HepG2 (cell line): ENCODE data around the gene AGXT. TPM values are rescaled to one million over a fixed set of nuclear protein-coding genes. Genes with fewer than 3 reads are reported as not detected.

ENCODE experiments used
- AGO2 ChIP-seq: fragments of 200-400 bp; formaldehyde crosslinking; optimal IDR thresholded peaks from 2 replicates; pipeline ENCODE3; 2017; ENCODE audit warnings: mild to moderate bottlenecking, low read depth, low read length, moderate library complexity
- CBX5 ChIP-seq: sonication (generic); formaldehyde crosslinking; IDR thresholded peaks from 2 replicates; pipeline ENCODE4 v1.4.0; 2020; ENCODE audit warnings: missing genetic modification reagents, borderline replicate concordance
- CERS6 ChIP-seq: sonication (generic); formaldehyde crosslinking; IDR thresholded peaks from 2 replicates; pipeline ENCODE4 v1.5.0; 2020; ENCODE audit warnings: missing genetic modification reagents
- CTCF ChIP-seq: sonication (generic); formaldehyde crosslinking; IDR thresholded peaks from 2 replicates; pipeline ENCODE4 v1.5.0; 2020; ENCODE audit warnings: mild to moderate bottlenecking, missing genetic modification reagents, moderate library complexity
- ETV6 ChIP-seq: sonication (generic); formaldehyde crosslinking; conservative IDR thresholded peaks from 2 replicates; pipeline ENCODE4 v1.4.0; 2020; ENCODE audit warnings: missing genetic modification reagents
- FOXJ3 ChIP-seq: sonication (generic); formaldehyde crosslinking; IDR thresholded peaks from 2 replicates; pipeline ENCODE4 v1.4.0; 2020; ENCODE audit warnings: missing genetic modification reagents, mild to moderate bottlenecking, borderline replicate concordance
- IRX3 ChIP-seq: sonication (generic); formaldehyde crosslinking; IDR thresholded peaks from 2 replicates; pipeline ENCODE4 v1.8.1; 2023; ENCODE audit warnings: mild to moderate bottlenecking, low read depth, missing genetic modification reagents, borderline replicate concordance
- KAT7 ChIP-seq: IDR thresholded peaks from 2 replicates; pipeline ENCODE4 v1.6.1; 2018; ENCODE audit warnings: borderline replicate concordance, missing compliant biosample characterization
- MBD4 ChIP-seq: IDR thresholded peaks from 2 replicates; pipeline ENCODE4 v1.6.1; 2012; ENCODE audit warnings: low read length, inconsistent platforms, borderline replicate concordance
- MEF2D ChIP-seq: sonication (generic); formaldehyde crosslinking; IDR thresholded peaks from 2 replicates; pipeline ENCODE4 v1.5.1; 2020; ENCODE audit warnings: mild to moderate bottlenecking, missing genetic modification reagents
- MTF2 ChIP-seq: sonication (generic); formaldehyde crosslinking; IDR thresholded peaks from 2 replicates; pipeline ENCODE4 v1.5.0; 2020; ENCODE audit warnings: missing genetic modification reagents, borderline replicate concordance
- ONECUT2 ChIP-seq: sonication (generic); formaldehyde crosslinking; IDR thresholded peaks from 2 replicates; pipeline ENCODE4 v1.4.0; 2020; ENCODE audit warnings: missing genetic modification reagents
- SMARCE1 ChIP-seq: fragments of 450-650 bp; IDR thresholded peaks from 2 replicates; pipeline ENCODE4 v1.6.1; 2017; ENCODE audit warnings: borderline replicate concordance
- SP4 ChIP-seq: sonication (generic); formaldehyde crosslinking; IDR thresholded peaks from 2 replicates; pipeline ENCODE4 v1.8.1; 2023; ENCODE audit warnings: mild to moderate bottlenecking, missing genetic modification reagents
- TEAD2 ChIP-seq: sonication (generic); formaldehyde crosslinking; IDR thresholded peaks from 2 replicates; pipeline ENCODE4 v1.9.0; 2021; ENCODE audit warnings: missing genetic modification reagents
- TERF1 ChIP-seq: sonication (generic); formaldehyde crosslinking; IDR thresholded peaks from 2 replicates; pipeline ENCODE4 v1.8.0; 2022; ENCODE audit warnings: mild to moderate bottlenecking, missing genetic modification reagents, moderate library complexity
- ZNF160 ChIP-seq: sonication (generic); formaldehyde crosslinking; IDR thresholded peaks from 2 replicates; pipeline ENCODE4 v1.8.0; 2022; ENCODE audit warnings: mild to moderate bottlenecking, inconsistent platforms, missing genetic modification reagents
- ZNF205 ChIP-seq: IDR thresholded peaks from 2 replicates; pipeline ENCODE4 v1.6.1; 2018; ENCODE audit warnings: missing biosample characterization, missing genetic modification reagents
- ZNF282 ChIP-seq: fragments of 450-650 bp; IDR thresholded peaks from 2 replicates; pipeline ENCODE4 v1.6.1; 2018; ENCODE audit not compliant: partially characterized antibody
- ZNF451 ChIP-seq: sonication (generic); formaldehyde crosslinking; IDR thresholded peaks from 2 replicates; pipeline ENCODE4 v1.5.0; 2020; ENCODE audit warnings: mild to moderate bottlenecking, missing genetic modification reagents
- ZNF510 ChIP-seq: sonication (generic); formaldehyde crosslinking; IDR thresholded peaks from 2 replicates; pipeline ENCODE4 v1.4.0; 2020; ENCODE audit warnings: low read depth, mild to moderate bottlenecking, missing genetic modification reagents
- ZNF558 ChIP-seq: sonication (generic); formaldehyde crosslinking; IDR thresholded peaks from 2 replicates; pipeline ENCODE4 v1.9.0; 2022; ENCODE audit warnings: mild to moderate bottlenecking, missing genetic modification reagents, borderline replicate concordance
- ZNF570 ChIP-seq: sonication (generic); formaldehyde crosslinking; IDR thresholded peaks from 2 replicates; pipeline ENCODE4 v1.4.0; 2020; ENCODE audit warnings: mild to moderate bottlenecking, missing genetic modification reagents, borderline replicate concordance
- ZNF629 ChIP-seq: sonication (generic); formaldehyde crosslinking; conservative IDR thresholded peaks from 2 replicates; pipeline ENCODE4 v1.5.0; 2020; ENCODE audit warnings: missing genetic modification reagents
- ZNF780A ChIP-seq: sonication (generic); formaldehyde crosslinking; IDR thresholded peaks from 2 replicates; pipeline ENCODE4 v1.8.0; 2022; ENCODE audit warnings: mild to moderate bottlenecking, missing genetic modification reagents, moderate library complexity
- ZNF782 ChIP-seq: sonication (generic); formaldehyde crosslinking; IDR thresholded peaks from 2 replicates; pipeline ENCODE4 v1.4.0; 2020; ENCODE audit warnings: missing genetic modification reagents, mild to moderate bottlenecking, borderline replicate concordance
- ZNF792 ChIP-seq: IDR thresholded peaks from 2 replicates; pipeline ENCODE4 v1.6.1; 2016
- polyA plus RNA-seq, 8 experiments: library from polyadenylated mRNA; depleted of rRNA in 3 of 8; stranded (reverse) in 7 of 8; unstranded in 1 of 8; fragments of >200 nt; fragmentation: Illumina TruSeq in 4 of 8; extraction: Trizol in 4 of 8; gene quantifications; 2 replicates each; pipeline versions ENCODE4 v1.2.1 to v1.2.3, GENCODE V29; 2011 to 2016; ENCODE audit warnings: low read depth in 4 of 8, missing spikeins in 1 of 8, mixed read lengths in 1 of 8; ENCODE audit not compliant: insufficient read depth in 1 of 8
- total RNA-seq, 5 experiments: library from RNA; depleted of rRNA; stranded (reverse); fragments of >200 nt; fragmentation: Illumina TruSeq; extraction: Trizol; gene quantifications; 2 replicates each; pipeline ENCODE4 v1.2.3, GENCODE V29; 2016; ENCODE audit warnings: low read depth in 1 of 5

AGXT gene
- total and polyA plus RNA-seq, 2 of the 13 experiments (the other 11 are each of a cell fraction or from before 2014, with no cell fraction given), result 41.9 to 96.1 TPM

GRCh38 chr2:240857039-240858008 lies 11.3 kb upstream of the AGXT start (continued):
- TF ChIP-seq ZNF780A (CRISPR knock-in tag) (peak; percentile 97), ZNF792 (peak; percentile 94), FOXJ3 (CRISPR knock-in tag) (peak; percentile 96), SMARCE1 (no peak), TERF1 (CRISPR knock-in tag) (peak; percentile 85; the same call in 1 of the 2 replicates), AGO2 (no peak), ZNF205 (CRISPR knock-in tag) (0 out of 2 replicates have a peak, but pooled peaks have one; percentile 66), ZNF160 (peak; percentile 89; the same call in 1 of the 2 replicates), IRX3 (CRISPR knock-in tag) (no peak; the same call in 1 of the 2 replicates), SP4 (CRISPR knock-in tag) (peak; percentile 79; the same call in 1 of the 2 replicates), MEF2D (CRISPR knock-in tag) (peak; percentile 95), ZNF570 (CRISPR knock-in tag) (no peak), ZNF558 (CRISPR knock-in tag) (peak; percentile 94), TEAD2 (no peak; the same call in 1 of the 2 replicates), ONECUT2 (CRISPR knock-in tag) (no peak), CBX5 (CRISPR knock-in tag) (peak; percentile 87), MTF2 (CRISPR knock-in tag) (0 out of 2 replicates have a peak, but pooled peaks have one; percentile 6), ZNF451 (CRISPR knock-in tag) (peak; percentile 99), ZNF510 (CRISPR knock-in tag) (peak; percentile 75; the same call in 1 of the 2 replicates), CTCF (peak; percentile 50), KAT7 (CRISPR knock-in tag) (no peak; the same call in none of the 2 replicates), ZNF629 (CRISPR knock-in tag) (peak; percentile 73), ZNF282 (no peak), CERS6 (CRISPR knock-in tag) (no peak), MBD4 (no peak), ZNF782 (CRISPR knock-in tag) (peak; percentile 96), ETV6 (CRISPR knock-in tag) (0 out of 2 replicates have a peak, but pooled peaks have one; percentile 21)
